NCI-H2081 treated with DMSO at 0.1 percent for 48 hours (cell line): ENCODE data around the gene LTBP3.

Source experiments
- DNase-seq: peaks from one replicate; lab custom pipeline; 2025; lab: John Stamatoyannopoulos, UW

LTBP3 gene

GRCh38 chr11:65553301-65554001, 4.7 kb downstream of the LTBP3 start:
- DNase-seq = no peak

GRCh38 chr11:65552388-65552951, 5.7 kb downstream of the LTBP3 start:
- DNase-seq = no peak

- no peak for DNase-seq
Observed at GRCh38 chr11:65551572-65552387, 6.4 kb downstream of the LTBP3 start.

GRCh38 chr11:65549096-65549495, 9.1 kb downstream of the LTBP3 start:
- no peak for DNase-seq

GRCh38 chr11:65548395-65548794, 9.8 kb downstream of the LTBP3 start:
- DNase-seq = no peak

- DNase-seq = no peak
Observed at GRCh38 chr11:65547446-65548125, 10.6 kb downstream of the LTBP3 start.

- DNase-seq = no peak
Observed at GRCh38 chr11:65546217-65546958, 11.8 kb downstream of the LTBP3 start.

GRCh38 chr11:65545853-65546216, 12.3 kb downstream of the LTBP3 start:
- no peak for DNase-seq

GRCh38 chr11:65542738-65543390, 15.3 kb downstream of the LTBP3 start:
- no peak for DNase-seq

GRCh38 chr11:65541093-65541982, 16.8 kb downstream of the LTBP3 start:
- DNase-seq = no peak

- DNase-seq = no peak
Observed at GRCh38 chr11:65540290-65541092, 17.7 kb downstream of the LTBP3 start.

GRCh38 chr11:65539744-65540289, 18.3 kb downstream of the LTBP3 start:
- DNase-seq = no peak

- DNase-seq = no peak
Observed at GRCh38 chr11:65538915-65539743, 19.0 kb downstream of the LTBP3 start.

GRCh38 chr11:65538232-65538914, 19.8 kb downstream of the LTBP3 start:
- no peak for DNase-seq

GRCh38 chr11:65537620-65538231, 20.4 kb downstream of the LTBP3 start:
- DNase-seq = no peak

- no peak for DNase-seq
Observed at GRCh38 chr11:65537296-65537597, 20.9 kb downstream of the LTBP3 start.
